GM21723 (cell line): Measurements from ENCODE around the gene ZNF521.

ENCODE experiments used
- ATAC-seq: cut with Tn5 transposase; IDR thresholded peaks from one replicate; pipeline ENCODE4 v1.9.1; 2021; ENCODE audit warnings: mild to moderate bottlenecking, moderate library complexity; ENCODE audit not compliant: unreplicated experiment

ZNF521 gene

GRCh38 chr18:25340762-25341161 is 11.2 kb downstream of the ZNF521 start:
- no peak for ATAC-seq

- no peak for ATAC-seq
Observed at GRCh38 chr18:25335676-25336075, 16.3 kb downstream of the ZNF521 start.

DNA sequence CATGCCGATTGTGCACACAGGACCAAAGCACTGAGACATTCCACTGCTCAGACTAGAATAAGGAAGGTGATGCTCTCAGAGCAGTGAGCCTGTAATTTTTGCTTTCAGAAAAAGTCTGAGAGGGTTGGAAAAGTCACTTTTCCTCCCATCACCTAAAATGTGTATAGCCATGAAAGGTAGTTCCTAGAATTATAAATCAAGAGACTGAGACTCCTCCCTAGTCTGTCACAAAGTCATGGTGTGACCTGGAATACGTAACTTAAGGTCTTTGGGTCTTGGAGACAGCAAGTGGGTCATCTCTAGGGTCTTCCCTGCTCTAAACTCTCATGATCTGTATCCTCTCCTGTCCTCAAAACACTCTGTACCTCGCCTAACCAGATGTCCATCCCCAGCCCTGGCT is 16.9 kb downstream of the ZNF521 start:
- no peak for ATAC-seq

- ATAC-seq, result no peak
Observed at GRCh38 chr18:25334588-25334987, 17.4 kb downstream of the ZNF521 start.

GRCh38 chr18:25332002-25332401 is 20.0 kb downstream of the ZNF521 start:
- no peak for ATAC-seq

DNA sequence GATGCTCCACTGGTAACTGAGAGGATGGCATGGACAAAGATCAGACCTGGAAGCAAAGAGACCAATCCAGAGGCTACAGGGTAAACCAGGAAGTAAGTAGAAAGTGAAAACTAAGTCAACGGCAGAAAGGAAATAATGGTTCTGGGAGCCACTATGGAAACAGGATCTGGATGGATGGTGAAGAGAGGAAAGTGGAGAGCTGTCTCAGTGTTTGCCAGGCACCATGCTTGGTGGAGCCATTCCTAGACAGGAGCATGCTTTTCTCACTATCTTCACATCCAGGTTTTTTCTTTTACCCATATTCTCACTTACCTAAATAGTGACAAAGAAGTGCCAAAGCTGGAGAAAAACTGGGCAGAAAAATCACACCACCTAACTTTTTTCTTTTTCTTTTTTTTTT is 22.2 kb downstream of the ZNF521 start:
- no peak for ATAC-seq

DNA sequence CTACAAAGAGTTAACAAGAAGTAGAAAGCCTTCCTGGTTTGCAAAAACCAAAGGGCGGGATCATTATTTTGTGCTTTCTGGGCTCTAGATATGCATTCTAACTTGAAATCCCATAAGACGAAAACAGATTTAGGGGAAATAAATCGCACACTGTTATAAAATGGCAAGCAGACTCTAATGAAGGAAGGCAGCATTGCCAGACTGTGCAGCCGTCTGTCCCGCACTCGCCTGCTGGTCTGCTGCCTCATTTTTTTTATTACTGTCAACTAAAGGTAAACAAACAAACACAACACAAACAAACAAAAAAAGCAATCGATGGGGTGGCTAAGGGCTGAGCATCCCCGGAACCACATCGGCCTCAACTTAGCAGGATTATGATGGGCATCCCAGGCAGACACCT is 24.4 kb downstream of the ZNF521 start:
- no peak for ATAC-seq

DNA sequence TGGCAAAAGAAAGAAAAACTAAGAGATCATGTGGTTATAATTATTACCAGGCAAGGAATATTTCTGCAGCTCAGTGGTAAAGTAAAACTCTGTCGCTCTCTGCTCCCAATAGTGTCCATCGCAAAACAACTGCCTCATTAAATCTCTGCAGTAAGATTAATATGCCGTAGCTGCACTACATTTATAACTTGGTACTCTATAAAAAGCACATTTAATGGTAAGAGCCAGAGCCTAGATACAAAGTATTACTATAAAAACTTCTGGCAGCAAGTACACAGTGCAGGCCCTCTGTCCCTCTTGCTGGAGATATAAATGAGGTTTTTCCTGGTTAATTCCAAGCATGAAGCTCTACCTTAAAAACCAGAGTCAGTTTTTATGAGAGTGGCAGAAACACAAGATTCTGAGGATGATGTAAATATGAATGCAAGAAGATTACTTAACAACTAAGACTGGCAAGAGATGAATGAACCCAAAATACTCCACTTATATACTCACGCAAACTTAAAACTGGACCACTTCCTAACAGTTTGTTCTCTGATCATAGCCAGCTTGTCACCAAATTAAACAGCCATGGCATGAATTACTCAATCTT is 25.5 kb downstream of the ZNF521 start:
- no peak for ATAC-seq

- ATAC-seq, result no peak
Observed at GRCh38 chr18:25322806-25323205, 29.2 kb downstream of the ZNF521 start.

DNA sequence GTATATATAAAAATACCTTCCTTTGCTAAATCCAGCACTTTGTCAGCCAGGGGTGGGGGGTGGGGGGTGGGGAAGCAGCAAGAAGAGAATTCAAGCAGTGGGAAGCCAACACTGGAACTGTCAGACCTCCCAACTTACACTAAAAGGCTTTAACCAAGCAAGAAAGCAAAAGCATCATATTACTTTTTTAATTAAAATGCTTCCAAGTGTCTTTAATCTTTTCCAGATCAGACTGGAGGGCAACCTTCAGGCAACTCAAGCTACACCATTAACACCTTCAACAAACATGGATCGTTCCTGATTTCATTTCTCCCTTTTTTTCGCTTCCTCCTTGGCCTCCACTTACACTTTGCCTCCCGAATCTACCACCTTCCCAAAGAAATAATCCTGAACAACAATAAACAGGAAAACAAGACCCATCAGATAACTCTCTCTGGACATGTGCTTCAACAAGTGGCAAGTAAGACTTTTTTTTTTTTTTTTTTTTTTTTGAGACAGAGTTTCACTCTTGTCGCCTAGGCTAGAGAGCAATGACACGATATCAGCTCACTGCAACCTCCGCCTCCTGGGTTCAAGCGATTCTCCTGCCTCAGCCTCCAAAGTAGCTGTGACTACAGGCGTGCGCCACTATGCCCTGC is 35.5 kb downstream of the ZNF521 start:
- no peak for ATAC-seq

- ATAC-seq, result no peak
Observed at GRCh38 chr18:25314838-25315190, 37.2 kb downstream of the ZNF521 start.

DNA sequence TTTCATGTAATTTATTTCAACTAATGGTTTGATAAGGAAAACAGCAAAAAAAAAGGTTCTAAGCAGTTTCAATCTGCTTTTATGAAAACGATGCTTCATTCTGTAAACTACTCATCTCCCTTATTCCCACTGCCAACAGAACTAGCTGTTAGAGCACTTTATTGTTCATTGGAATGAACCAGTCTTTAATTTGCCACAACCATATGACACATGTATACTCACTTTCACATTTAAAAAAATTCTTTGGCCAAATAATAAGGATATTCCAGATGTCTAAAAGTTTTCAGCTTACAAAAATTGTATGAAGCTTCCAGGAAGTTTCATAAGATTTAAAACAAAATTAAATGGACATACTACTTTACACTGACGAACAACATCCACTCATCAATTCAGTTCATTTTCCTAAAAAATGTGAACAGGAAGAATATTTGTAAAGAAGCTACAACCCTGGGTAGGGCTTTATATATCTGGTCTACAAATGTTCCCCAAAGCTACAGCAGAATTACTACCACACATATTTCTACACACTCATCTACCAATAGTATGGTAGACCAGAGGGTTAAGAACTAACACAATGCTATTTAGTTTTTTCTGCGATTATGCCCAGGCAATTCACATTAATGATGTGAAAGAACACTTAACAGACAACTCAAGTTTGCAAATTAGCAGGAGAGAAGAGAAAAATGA is 37.7 kb downstream of the ZNF521 start:
- no peak for ATAC-seq

GRCh38 chr18:25313268-25313667 is 38.7 kb downstream of the ZNF521 start:
- no peak for ATAC-seq

- ATAC-seq, result no peak
Observed at GRCh38 chr18:25310045-25310444, 41.9 kb downstream of the ZNF521 start.

DNA sequence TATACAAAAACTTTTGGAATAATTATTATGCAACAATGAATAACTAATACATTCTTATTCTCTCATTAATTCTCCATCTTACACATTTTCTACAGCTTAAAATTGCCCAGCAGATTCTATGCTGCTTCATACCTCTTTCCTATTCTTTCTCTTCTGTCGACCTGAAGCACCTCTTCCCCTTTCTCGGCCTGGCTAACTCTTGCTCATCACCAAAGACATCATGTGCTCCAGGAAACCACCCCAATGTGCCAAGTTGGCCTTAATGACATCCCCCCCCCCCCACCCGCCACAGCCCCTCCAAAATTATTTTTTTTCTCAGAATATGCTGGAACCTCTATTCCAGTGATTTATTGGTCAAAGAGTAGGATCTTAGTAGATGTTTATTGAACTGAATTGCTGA is 43.6 kb downstream of the ZNF521 start:
- ATAC-seq, result no peak

DNA sequence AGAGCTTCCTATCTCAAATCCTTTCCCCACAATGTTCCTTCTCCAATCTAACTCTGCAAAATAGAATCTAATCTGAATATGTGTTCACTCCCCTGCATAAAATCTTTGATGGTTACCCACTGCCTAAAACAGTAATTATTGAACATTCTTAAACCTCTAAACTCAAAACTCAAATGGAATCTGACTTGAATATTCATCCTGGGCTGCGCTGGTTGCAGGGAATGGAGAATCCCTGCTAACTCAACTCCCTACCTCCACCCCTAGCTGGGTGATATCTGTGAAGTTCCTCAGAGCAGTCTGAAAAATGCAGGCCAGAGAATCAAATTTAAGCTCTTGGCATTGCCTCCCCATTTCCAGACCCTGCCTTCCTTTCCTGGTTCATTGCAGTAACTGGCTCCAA is 44.8 kb downstream of the ZNF521 start:
- ATAC-seq, result no peak

GRCh38 chr18:25306671-25307070 is 45.3 kb downstream of the ZNF521 start:
- no peak for ATAC-seq

GRCh38 chr18:25305584-25305983 is 46.4 kb downstream of the ZNF521 start:
- no peak for ATAC-seq

DNA sequence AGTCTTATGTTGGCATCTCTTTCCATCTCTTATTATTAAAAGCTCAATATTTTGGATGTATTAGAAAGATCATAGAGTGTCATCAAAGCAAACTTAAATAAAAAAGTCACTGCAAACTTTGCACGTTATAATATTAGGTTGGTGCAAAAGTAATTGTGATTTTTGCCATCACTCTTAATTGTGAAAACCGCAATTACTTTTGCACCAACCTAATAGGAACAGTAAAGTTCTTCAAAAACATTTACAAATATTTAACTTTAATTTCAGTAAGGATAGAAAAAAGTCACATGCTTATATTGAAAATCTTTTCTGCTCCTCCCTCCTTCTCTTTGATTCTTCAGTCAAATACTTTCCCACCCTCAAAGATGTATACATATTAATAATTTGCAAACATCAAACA is 51.5 kb downstream of the ZNF521 start:
- ATAC-seq, result no peak

DNA sequence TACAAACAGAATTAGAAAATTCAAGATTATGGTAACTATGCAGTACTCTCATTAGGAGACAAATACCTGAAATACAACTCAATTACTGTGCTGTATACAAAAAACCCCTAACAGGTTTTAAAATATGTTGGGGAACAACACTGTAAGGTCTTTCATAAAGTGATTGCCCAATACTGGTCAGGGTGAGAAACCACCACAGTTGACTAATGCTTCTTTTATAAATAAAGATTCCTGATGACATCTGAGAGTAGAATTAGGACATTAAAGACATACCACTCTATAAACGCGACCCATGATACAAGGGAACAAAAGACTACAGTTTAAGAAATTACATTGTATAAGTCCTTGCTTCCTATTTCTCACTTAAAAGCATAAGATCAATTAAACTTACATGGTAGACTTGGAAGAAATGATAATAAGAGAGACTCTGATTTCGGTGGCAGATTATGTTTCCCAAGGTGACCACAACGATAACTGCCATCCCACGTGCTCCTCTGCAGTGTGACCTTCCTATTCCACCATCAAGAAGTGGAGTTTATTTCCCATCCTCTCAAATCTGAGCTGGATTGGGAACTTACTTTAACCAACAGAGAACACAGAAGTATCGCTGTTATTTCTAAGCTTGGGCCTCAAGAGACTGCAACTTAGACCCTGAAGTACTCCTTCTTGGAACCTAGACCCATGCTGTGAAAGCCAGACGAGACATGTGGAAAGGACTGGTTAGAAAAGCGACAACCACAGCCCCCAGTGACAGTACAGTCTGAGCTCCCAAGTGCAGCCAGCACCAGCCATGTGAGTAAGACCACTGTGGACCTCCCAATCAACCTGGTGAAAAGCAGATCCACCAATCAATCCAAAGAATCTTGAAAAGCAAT is 52.3 kb downstream of the ZNF521 start:
- ATAC-seq, result no peak

DNA sequence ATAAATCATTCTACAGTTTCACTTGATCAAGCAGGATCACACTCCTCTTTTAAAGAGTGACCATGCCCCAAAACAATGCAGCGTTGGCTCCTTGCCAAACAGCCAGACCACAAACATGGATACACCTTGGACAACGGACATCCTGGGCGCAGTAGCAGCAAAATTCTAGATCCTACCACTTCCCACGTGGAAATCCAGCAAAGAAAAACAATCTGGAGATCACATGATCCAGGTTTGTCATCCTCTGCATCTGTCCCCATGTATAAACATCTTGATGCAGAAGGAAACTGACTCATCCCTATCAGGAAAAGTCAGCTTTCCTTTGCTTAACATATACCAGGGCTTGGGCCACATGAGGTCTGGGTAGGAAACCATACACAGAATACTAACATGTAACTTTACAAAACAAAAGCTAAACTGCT is 53.1 kb downstream of the ZNF521 start:
- ATAC-seq, result no peak
